MM.1S (cell line): ENCODE results near the gene TNFAIP3.
"Not testable (repeated sequence)": the region's sequence is repeated elsewhere in the genome, so short reads cannot be mapped to it uniquely, and the experiment has no call there.

ENCODE experiments used
- DNase-seq: peaks from one replicate; pipeline ENCODE4 v3.0.0-alpha.2; 2015
- H2AFZ ChIP-seq: fragments of 300-600 bp; sonication (generic); 2 replicates; pipeline ENCODE4 v1.6.0; 2016; ENCODE audit warnings: antibody characterized with exemption, low read length
- H3F3A ChIP-seq: fragments of 300-600 bp; sonication (generic); 2 replicates; pipeline ENCODE4 v1.6.1; 2016; ENCODE audit warnings: mild to moderate bottlenecking, antibody characterized with exemption, low read length, moderate library complexity, mixed read lengths; ENCODE audit not compliant: insufficient read depth
- H3K27ac ChIP-seq: fragments of 300-600 bp; sonication (generic); 2 replicates; pipeline ENCODE4 v1.5.1; 2016; ENCODE audit warnings: mild to moderate bottlenecking, low read length
- H3K27me3 ChIP-seq: fragments of 300-600 bp; sonication (generic); replicated peaks from 2 replicates; pipeline ENCODE4 v1.6.0; 2016; ENCODE audit warnings: low read length; ENCODE audit not compliant: insufficient read depth
- H3K36me3 ChIP-seq: fragments of 300-600 bp; sonication (generic); replicated peaks from 2 replicates; pipeline ENCODE4 v1.6.1; 2016; ENCODE audit warnings: mild to moderate bottlenecking, low read length, mixed read lengths; ENCODE audit not compliant: insufficient read depth
- H3K4me1 ChIP-seq: fragments of 300-600 bp; sonication (generic); 2 replicates; pipeline ENCODE4 v1.6.1; 2016; ENCODE audit warnings: low read length, mixed read lengths
- H3K4me2 ChIP-seq: fragments of 300-600 bp; sonication (generic); 2 replicates; pipeline ENCODE4 v1.6.0; 2016; ENCODE audit warnings: low read depth, low read length
- H3K4me3 ChIP-seq: fragments of 300-600 bp; sonication (generic); 2 replicates; pipeline ENCODE4 v1.5.1; 2016; ENCODE audit warnings: low read length, mixed read lengths
- H3K79me2 ChIP-seq: fragments of 300-600 bp; sonication (generic); 2 replicates; pipeline ENCODE4 v1.6.1; 2016; ENCODE audit warnings: mixed run types, low read length, mixed read lengths
- H3K9ac ChIP-seq: fragments of 300-600 bp; sonication (generic); 2 replicates; pipeline ENCODE4 v1.6.1; 2016; ENCODE audit warnings: low read length, mixed read lengths
- H3K9me2 ChIP-seq: fragments of 300-600 bp; sonication (generic); replicated peaks from 2 replicates; pipeline ENCODE4 v1.6.1; 2016; ENCODE audit warnings: mild to moderate bottlenecking, low read length, mixed read lengths; ENCODE audit not compliant: insufficient read depth
- H3K9me3 ChIP-seq: fragments of 300-600 bp; sonication (generic); replicated peaks from 2 replicates; pipeline ENCODE4 v1.6.1; 2016; ENCODE audit warnings: mild to moderate bottlenecking, low read length, mixed read lengths; ENCODE audit not compliant: insufficient read depth
- H4K20me1 ChIP-seq: fragments of 300-600 bp; sonication (generic); 2 replicates; pipeline ENCODE4 v1.6.1; 2016; ENCODE audit warnings: mild to moderate bottlenecking, low read length, moderate library complexity, mixed read lengths; ENCODE audit not compliant: insufficient read depth
- EZH2 ChIP-seq: fragments of 300-600 bp; sonication (generic); optimal IDR thresholded peaks from 2 replicates; pipeline ENCODE3; 2017; ENCODE audit warnings: low read depth, mild to moderate bottlenecking, antibody characterized with exemption, low read length, mixed read lengths
- EZH2phosphoT487 ChIP-seq: fragments of 300-600 bp; sonication (generic); IDR thresholded peaks from 2 replicates; pipeline ENCODE4 v1.6.1; 2018; ENCODE audit warnings: antibody characterized with exemption, low read length
- TF ChIP-seq, protein P1 (sequence below): fragments of 300-600 bp; sonication (generic); IDR thresholded peaks from 2 replicates; pipeline ENCODE4 v1.5.1; 2016; ENCODE audit warnings: antibody characterized with exemption, low read length, mixed read lengths

The TNFAIP3 gene

GRCh38 chr6:137839076-137839475, 28.0 kb upstream of the TNFAIP3 start:
- TF ChIP-seq, protein P1, sequence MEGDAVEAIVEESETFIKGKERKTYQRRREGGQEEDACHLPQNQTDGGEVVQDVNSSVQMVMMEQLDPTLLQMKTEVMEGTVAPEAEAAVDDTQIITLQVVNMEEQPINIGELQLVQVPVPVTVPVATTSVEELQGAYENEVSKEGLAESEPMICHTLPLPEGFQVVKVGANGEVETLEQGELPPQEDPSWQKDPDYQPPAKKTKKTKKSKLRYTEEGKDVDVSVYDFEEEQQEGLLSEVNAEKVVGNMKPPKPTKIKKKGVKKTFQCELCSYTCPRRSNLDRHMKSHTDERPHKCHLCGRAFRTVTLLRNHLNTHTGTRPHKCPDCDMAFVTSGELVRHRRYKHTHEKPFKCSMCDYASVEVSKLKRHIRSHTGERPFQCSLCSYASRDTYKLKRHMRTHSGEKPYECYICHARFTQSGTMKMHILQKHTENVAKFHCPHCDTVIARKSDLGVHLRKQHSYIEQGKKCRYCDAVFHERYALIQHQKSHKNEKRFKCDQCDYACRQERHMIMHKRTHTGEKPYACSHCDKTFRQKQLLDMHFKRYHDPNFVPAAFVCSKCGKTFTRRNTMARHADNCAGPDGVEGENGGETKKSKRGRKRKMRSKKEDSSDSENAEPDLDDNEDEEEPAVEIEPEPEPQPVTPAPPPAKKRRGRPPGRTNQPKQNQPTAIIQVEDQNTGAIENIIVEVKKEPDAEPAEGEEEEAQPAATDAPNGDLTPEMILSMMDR = no peak
- no peak for TF ChIP-seq EZH2
- no peak for TF ChIP-seq EZH2phosphoT487
- Histone ChIP-seq H3F3A (no peaks in the 10 kb centered on the region), H3K36me3 (no peaks in the 10 kb centered on the region), H3K9ac (no peak overlapping the region), H3K4me2 (no peak overlapping the region), H3K4me3 (no peak overlapping the region), H3K9me3 (no peaks in the 10 kb centered on the region; the same call in 1 of the 2 replicates), H3K79me2 (no peaks in the 10 kb centered on the region), H3K27ac (no peak overlapping the region), H3K4me1 (no peaks in the 10 kb centered on the region), H4K20me1 (no peaks in the 10 kb centered on the region), H3K9me2 (no peaks in the 10 kb centered on the region), H3K27me3 (no peaks in the 10 kb centered on the region), H2AFZ (no peak overlapping the region)
- no peak for DNase-seq

DNA sequence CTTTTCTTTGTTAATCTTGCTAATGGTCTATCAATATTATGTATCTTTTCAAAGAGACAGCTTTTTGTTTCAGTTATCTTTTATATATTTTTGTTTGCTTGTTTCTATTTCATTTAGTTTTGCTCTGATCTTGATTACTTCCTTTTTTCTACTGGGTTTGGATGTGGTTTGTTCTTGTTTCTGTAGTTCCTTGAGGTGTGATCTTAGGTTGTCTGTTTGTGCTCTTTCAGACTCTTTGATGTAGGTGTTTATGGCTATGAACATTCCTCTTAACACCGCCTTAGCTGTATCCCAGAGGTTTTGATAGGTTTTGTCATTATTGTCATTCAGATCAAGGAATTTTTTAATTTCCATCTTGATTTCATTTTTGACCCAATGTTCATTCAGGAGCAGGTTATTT, 26.8 kb upstream of the TNFAIP3 start:
- Histone ChIP-seq H3K4me2 (no peak overlapping the region), H3K79me2 (no peaks in the 10 kb centered on the region), H3K27ac (no peak overlapping the region), H3K4me3 (no peak overlapping the region), H3K9ac (no peak overlapping the region), H3K4me1 (no peaks in the 10 kb centered on the region), H3K9me3 (no peaks in the 10 kb centered on the region; the same call in 1 of the 2 replicates), H3K36me3 (no peaks in the 10 kb centered on the region), H3K27me3 (no peaks in the 10 kb centered on the region), H3F3A (no peaks in the 10 kb centered on the region), H3K9me2 (no peaks in the 10 kb centered on the region), H2AFZ (no peak overlapping the region), H4K20me1 (no peaks in the 10 kb centered on the region)
- TF ChIP-seq EZH2 (no peak), EZH2phosphoT487 (no peak)
- DNase-seq = no peak

GRCh38 chr6:137843211-137843610, 23.8 kb upstream of the TNFAIP3 start:
- Histone ChIP-seq H3K79me2 (no peaks in the 10 kb centered on the region), H2AFZ (no peak overlapping the region), H3K36me3 (no peaks in the 10 kb centered on the region), H3K9me2 (no peaks in the 10 kb centered on the region), H3K27me3 (no peaks in the 10 kb centered on the region), H3F3A (no peaks in the 10 kb centered on the region), H3K4me2 (no peak overlapping the region), H3K4me3 (no peak overlapping the region), H3K9me3 (no peaks in the 10 kb centered on the region; the same call in 1 of the 2 replicates), H4K20me1 (no peaks in the 10 kb centered on the region), H3K27ac (no peak overlapping the region), H3K9ac (no peak overlapping the region), H3K4me1 (no peaks in the 10 kb centered on the region)
- DNase-seq = no peak
- TF ChIP-seq EZH2phosphoT487 (no peak), EZH2 (no peak)
- TF ChIP-seq, protein P1 = no peak

GRCh38 chr6:137844327-137844726, 22.7 kb upstream of the TNFAIP3 start:
- H3K9me2 ChIP-seq, H3K27me3 ChIP-seq, H3F3A ChIP-seq, H3K4me3 ChIP-seq, H3K36me3 ChIP-seq, H3K4me1 ChIP-seq, H2AFZ ChIP-seq, H3K79me2 ChIP-seq, H4K20me1 ChIP-seq, H3K9ac ChIP-seq, DNase-seq, H3K4me2 ChIP-seq, H3K9me3 ChIP-seq, H3K27ac ChIP-seq: not testable (repeated sequence)

GRCh38 chr6:137844773-137845172, 22.3 kb upstream of the TNFAIP3 start:
- not testable (repeated sequence) for H3K4me2 ChIP-seq, H3F3A ChIP-seq, H3K27me3 ChIP-seq, H2AFZ ChIP-seq, H3K79me2 ChIP-seq, H3K9ac ChIP-seq, H3K36me3 ChIP-seq, H4K20me1 ChIP-seq, H3K4me3 ChIP-seq, H3K4me1 ChIP-seq, H3K9me2 ChIP-seq, H3K9me3 ChIP-seq, DNase-seq, H3K27ac ChIP-seq
